OCI-LY7 (cell line): ENCODE data around the gene SLC16A9. TPM values are rescaled to one million over a fixed set of nuclear protein-coding genes. Genes with fewer than 3 reads are reported as not detected.

Experiments used
- BruUV-seq: library from RNA; stranded (reverse); fragments of 400-500 nt; replicated peaks from 2 replicates; lab custom pipeline; 2021; lab: Mats Ljungman, UMichigan
- CTCF ChIA-PET: fragments of 300-600 bp; sonication (Branson Sonifier 250); formaldehyde crosslinking; loops from one replicate; lab custom pipeline; 2022; ENCODE audit warnings: antibody characterized with exemption; ENCODE audit not compliant: unreplicated experiment; lab: Charles Lee
- POLR2A ChIA-PET: fragments of 300-600 bp; sonication (Branson Sonifier 250); formaldehyde crosslinking; loops from one replicate; lab custom pipeline; 2022; ENCODE audit warnings: antibody characterized with exemption; lab: Charles Lee
- DNase-seq: peaks from one replicate; pipeline ENCODE4 v3.0.0-alpha.2; 2015; ENCODE audit warnings: low spot score
- H2AFZ ChIP-seq: fragments of 200-600 bp; sonication (generic), shearing (Covaris generic); 2 replicates; pipeline ENCODE4 v1.6.1; 2014; ENCODE audit warnings: mild to moderate bottlenecking, antibody characterized with exemption, low read length, moderate library complexity
- H3K27ac ChIP-seq: fragments of 200-600 bp; sonication (generic); 2 replicates; pipeline ENCODE4 v1.5.1; 2014; ENCODE audit warnings: mixed run types, low read depth, mild to moderate bottlenecking, moderate library complexity, low read length, inconsistent platforms; ENCODE audit not compliant: poor library complexity, severe bottlenecking
- H3K36me3 ChIP-seq: fragments of 200-600 bp; sonication (generic); 2 replicates; pipeline ENCODE4 v1.6.1; 2014; ENCODE audit warnings: mild to moderate bottlenecking, antibody characterized with exemption, low read length, moderate library complexity, mixed read lengths; ENCODE audit not compliant: insufficient read depth
- H3K4me1 ChIP-seq: fragments of 200-600 bp; sonication (generic); 2 replicates; pipeline ENCODE4 v1.5.1; 2014; ENCODE audit warnings: mild to moderate bottlenecking, low read length; ENCODE audit not compliant: insufficient read depth, poor library complexity, severe bottlenecking
- H3K4me2 ChIP-seq: fragments of 200-600 bp; sonication (generic); 2 replicates; pipeline ENCODE4 v1.6.1; 2014; ENCODE audit warnings: mild to moderate bottlenecking, low read length
- H3K4me3 ChIP-seq: fragments of 200-600 bp; sonication (generic); 2 replicates; pipeline ENCODE4 v1.5.1; 2014; ENCODE audit warnings: mild to moderate bottlenecking, low read depth, low read length; ENCODE audit not compliant: poor library complexity, severe bottlenecking
- H3K79me2 ChIP-seq: fragments of 200-600 bp; sonication (generic); 2 replicates; pipeline ENCODE4 v1.6.1; 2016; ENCODE audit warnings: low read depth, mild to moderate bottlenecking, low read length, moderate library complexity, mixed read lengths; ENCODE audit not compliant: insufficient read depth
- H3K9me2 ChIP-seq: fragments of 200-600 bp; sonication (generic); 2 replicates; pipeline ENCODE4 v1.6.1; 2016; ENCODE audit warnings: mild to moderate bottlenecking, low read length, mixed read lengths; ENCODE audit not compliant: insufficient read depth
- H3K9me3 ChIP-seq: fragments of 200-600 bp; sonication (generic); 2 replicates; pipeline ENCODE4 v1.6.1; 2014; ENCODE audit warnings: mild to moderate bottlenecking, mixed run types, low read length, mixed read lengths
- H4K20me1 ChIP-seq: fragments of 200-600 bp; sonication (generic); 2 replicates; pipeline ENCODE4 v1.6.1; 2014; ENCODE audit warnings: mild to moderate bottlenecking, antibody characterized with exemption, low read length, moderate library complexity, mixed read lengths; ENCODE audit not compliant: insufficient read depth
- CTCF ChIP-seq: fragments of 200-600 bp; sonication (generic); conservative IDR thresholded peaks from 2 replicates; pipeline ENCODE4 v1.5.1; 2014; ENCODE audit warnings: mild to moderate bottlenecking, antibody characterized with exemption, low read length, moderate library complexity, mixed read lengths
- EZH2phosphoT487 ChIP-seq: fragments of 200-600 bp; sonication (generic); IDR thresholded peaks from 2 replicates; pipeline ENCODE4 v1.6.1; 2018; ENCODE audit warnings: low read depth, borderline replicate concordance, mild to moderate bottlenecking, mixed run types, antibody characterized with exemption, low read length, moderate library complexity, mixed read lengths
- intact Hi-C: fragments of 100-400 bp; cut with micrococcal nuclease; formaldehyde crosslinking; loops from one replicate; pipeline ENCODE4 v1.10.0; 2022; ENCODE audit not compliant: unreplicated experiment
- total RNA-seq, 2 experiments: library from RNA; depleted of rRNA in 1 of 2; stranded (reverse); fragments of >200 nt in 1 of 2; shearing (Covaris generic) in 1 of 2; gene quantifications; 2 replicates each; pipeline ENCODE4 v1.2.3, GENCODE V29; 2014 to 2022

SLC16A9 gene
- total RNA-seq, 2 experiments from 2014 or later: not detected

DNA sequence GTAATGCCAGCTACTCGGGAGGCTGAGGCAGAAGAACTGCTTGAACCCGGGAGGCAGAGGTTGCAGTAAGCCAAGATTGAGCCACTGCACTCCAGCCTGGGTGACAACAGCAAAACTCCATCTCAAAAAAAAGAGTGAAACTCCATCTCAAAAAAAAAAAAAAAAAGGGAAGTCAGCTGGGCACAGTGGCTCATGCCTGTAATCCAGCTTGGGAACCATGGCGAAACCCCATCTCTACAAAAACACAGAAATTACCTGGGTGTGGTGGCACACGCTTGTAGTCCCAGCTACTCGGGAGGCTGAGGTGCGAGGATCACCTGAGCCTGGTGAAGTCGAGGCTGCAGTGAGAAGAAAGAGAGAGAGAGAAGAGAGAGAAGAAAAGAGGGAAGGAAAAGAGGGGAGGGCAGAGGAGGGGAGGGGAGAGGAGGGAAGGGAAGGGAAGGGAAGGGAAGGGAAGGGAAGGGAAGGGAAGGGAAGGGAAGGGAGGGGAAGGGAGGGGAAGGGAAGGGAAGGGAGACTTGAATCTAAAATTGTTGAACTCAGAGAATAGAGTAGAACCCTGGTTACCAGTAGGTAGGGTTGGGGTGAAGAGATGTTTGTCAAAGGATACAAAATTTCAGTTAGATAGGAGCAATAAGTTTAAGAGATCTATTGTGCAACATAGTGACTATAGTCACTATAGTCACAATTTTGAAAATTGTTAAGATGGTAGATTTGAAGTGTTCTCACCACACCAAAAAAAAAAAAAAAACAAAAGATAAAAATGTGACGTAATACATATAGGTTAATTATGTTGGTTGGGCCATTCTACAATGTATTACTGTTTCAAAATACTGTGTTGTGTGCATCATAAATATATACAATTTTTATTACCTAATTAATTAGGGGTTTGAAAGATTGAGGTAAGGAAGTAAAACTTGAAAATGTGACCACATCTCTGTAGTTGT lies 2.5 kb downstream of the SLC16A9 start:
- H4K20me1 ChIP-seq: no peaks in the 10 kb centered on the region
- CTCF ChIA-PET: interaction anchor here (0.6 kb wide), 1 partner anchor 145 kb away, joined by 3 read pairs; no protein-coding TSS in a partner anchor
- intact Hi-C loops: no loop called here

GRCh38 chr10:59705931-59706330 lies 3.7 kb downstream of the SLC16A9 start:
- no peak overlapping the region for H3K4me2 ChIP-seq
- no TSS peak for BruUV-seq
- H3K9me2 ChIP-seq: no peaks in the 10 kb centered on the region
- ChIA-PET POLR2A (no interaction called here), CTCF (no interaction called here)
- no peaks in the 10 kb centered on the region for H4K20me1 ChIP-seq
- H3K4me1 ChIP-seq: no peaks in the 10 kb centered on the region
- intact Hi-C loops: no loop called here
- no peak overlapping the region for H3K27ac ChIP-seq
- no peaks in the 10 kb centered on the region for H3K36me3 ChIP-seq
- no peak overlapping the region for H3K4me3 ChIP-seq
- no peaks in the 10 kb centered on the region for H3K9me3 ChIP-seq
- H3K79me2 ChIP-seq: no peaks in the 10 kb centered on the region
- DNase-seq: no peak
- TF ChIP-seq CTCF (no peak), EZH2phosphoT487 (no peak)
- H2AFZ ChIP-seq: no peak overlapping the region

More for the DNA sequence above, 2.5 kb downstream of the SLC16A9 start:
- DNase-seq: no peak
- Histone ChIP-seq H3K36me3 (no peaks in the 10 kb centered on the region), H3K9me3 (no peaks in the 10 kb centered on the region), H3K4me1 (no peaks in the 10 kb centered on the region), H3K4me2 (no peak overlapping the region), H3K79me2 (no peaks in the 10 kb centered on the region), H2AFZ (no peak overlapping the region), H3K27ac (no peak overlapping the region), H3K4me3 (no peak overlapping the region), H3K9me2 (no peaks in the 10 kb centered on the region)
- POLR2A ChIA-PET: interaction anchor here (0.5 to 0.7 kb wide), 3 partner anchors 13 to 468 kb away, joined by 3 to 4 read pairs (median 3); no protein-coding TSS in a partner anchor
- TF ChIP-seq CTCF: no peak
- no peak for TF ChIP-seq EZH2phosphoT487
- no TSS peak for BruUV-seq

GRCh38 chr10:59704630-59705029 lies 5.0 kb downstream of the SLC16A9 start:
- no peak overlapping the region for H3K27ac ChIP-seq
- no peaks in the 10 kb centered on the region for H4K20me1 ChIP-seq
- no peaks in the 10 kb centered on the region for H3K9me3 ChIP-seq
- no peaks in the 10 kb centered on the region for H3K4me1 ChIP-seq
- H3K4me3 ChIP-seq: no peak overlapping the region
- intact Hi-C loops: no loop called here
- TF ChIP-seq EZH2phosphoT487: no peak
- TF ChIP-seq CTCF: no peak
- no TSS peak for BruUV-seq
- H2AFZ ChIP-seq: no peak overlapping the region
- no peaks in the 10 kb centered on the region for H3K36me3 ChIP-seq
- CTCF ChIA-PET: no interaction called here
- POLR2A ChIA-PET: no interaction called here
- no peaks in the 10 kb centered on the region for H3K9me2 ChIP-seq
- H3K79me2 ChIP-seq: no peaks in the 10 kb centered on the region
- no peak overlapping the region for H3K4me2 ChIP-seq
- DNase-seq: no peak
